ENCODE measurements around the gene HOXB3.
A peak's percentile ranks its signal among the peaks of the same experiment; 100 is the strongest.

Gene HOXB3

GRCh38 chr17:48526608-48527546, 63.2 kb downstream of the HOXB3 start:
- TF ChIP-seq, protein P1, sequence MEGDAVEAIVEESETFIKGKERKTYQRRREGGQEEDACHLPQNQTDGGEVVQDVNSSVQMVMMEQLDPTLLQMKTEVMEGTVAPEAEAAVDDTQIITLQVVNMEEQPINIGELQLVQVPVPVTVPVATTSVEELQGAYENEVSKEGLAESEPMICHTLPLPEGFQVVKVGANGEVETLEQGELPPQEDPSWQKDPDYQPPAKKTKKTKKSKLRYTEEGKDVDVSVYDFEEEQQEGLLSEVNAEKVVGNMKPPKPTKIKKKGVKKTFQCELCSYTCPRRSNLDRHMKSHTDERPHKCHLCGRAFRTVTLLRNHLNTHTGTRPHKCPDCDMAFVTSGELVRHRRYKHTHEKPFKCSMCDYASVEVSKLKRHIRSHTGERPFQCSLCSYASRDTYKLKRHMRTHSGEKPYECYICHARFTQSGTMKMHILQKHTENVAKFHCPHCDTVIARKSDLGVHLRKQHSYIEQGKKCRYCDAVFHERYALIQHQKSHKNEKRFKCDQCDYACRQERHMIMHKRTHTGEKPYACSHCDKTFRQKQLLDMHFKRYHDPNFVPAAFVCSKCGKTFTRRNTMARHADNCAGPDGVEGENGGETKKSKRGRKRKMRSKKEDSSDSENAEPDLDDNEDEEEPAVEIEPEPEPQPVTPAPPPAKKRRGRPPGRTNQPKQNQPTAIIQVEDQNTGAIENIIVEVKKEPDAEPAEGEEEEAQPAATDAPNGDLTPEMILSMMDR (conservative IDR thresholded peaks at IDR 0.05), result no peak
- no peak for TF ChIP-seq ZFX (IDR thresholded peaks at IDR 0.05)
- H3K27ac ChIP-seq, result no peak overlapping the region

DNA sequence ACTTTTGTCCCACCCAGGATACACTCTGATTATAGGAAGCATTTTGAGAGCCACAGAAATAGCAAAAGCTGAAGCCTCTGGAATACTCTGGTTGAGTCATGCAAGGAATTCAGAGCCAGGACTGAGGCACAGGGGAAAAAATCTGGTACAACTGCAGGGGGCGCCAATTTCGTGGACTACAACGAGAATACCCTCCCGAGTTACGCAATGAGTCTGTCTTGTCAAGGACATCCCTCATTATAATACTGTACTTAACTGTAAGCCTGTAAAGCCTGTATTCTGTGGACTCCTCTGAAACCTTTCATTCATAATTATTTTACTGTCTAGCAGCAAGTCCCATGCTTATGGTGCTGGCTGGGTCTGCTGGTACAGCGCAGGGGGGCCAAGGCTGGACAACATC, 67.0 kb downstream of the HOXB3 start:
- TF ChIP-seq, protein P1 (conservative IDR thresholded peaks at IDR 0.05), result no peak
- no peak for TF ChIP-seq ZFX (IDR thresholded peaks at IDR 0.05)
- H3K27ac ChIP-seq, result peak overlapping the region; percentile 34; the same call in 1 of the 2 replicates

GRCh38 chr17:48522031-48522653, 67.9 kb downstream of the HOXB3 start:
- peak overlapping the region; percentile 34 for H3K27ac ChIP-seq
- no peak for TF ChIP-seq ZFX (IDR thresholded peaks at IDR 0.05)
- TF ChIP-seq, protein P1 (conservative IDR thresholded peaks at IDR 0.05), result no peak

DNA sequence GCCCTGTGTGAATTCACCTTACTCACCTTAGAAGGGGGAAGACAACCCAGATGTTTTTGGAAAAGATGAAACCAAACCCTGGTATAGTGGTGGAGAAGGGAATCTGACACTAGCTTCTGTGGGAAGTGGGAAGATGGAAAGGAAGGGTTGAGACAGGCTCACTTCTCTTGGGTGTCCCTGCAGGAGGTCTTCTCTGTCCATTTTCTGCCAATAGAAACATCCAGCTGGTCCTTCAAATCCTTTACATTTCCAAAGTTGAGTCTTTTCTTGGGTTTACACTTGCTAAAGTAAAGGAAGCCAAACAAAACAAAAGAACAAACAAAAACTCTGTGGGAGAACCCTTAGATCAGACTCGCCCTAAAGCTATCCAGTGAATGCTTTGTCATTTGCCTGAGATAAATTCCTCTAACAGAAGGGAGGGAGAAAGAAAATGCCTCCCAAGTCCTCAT, 69.4 kb downstream of the HOXB3 start:
- no peak overlapping the region for H3K27ac ChIP-seq
- TF ChIP-seq ZFX (IDR thresholded peaks at IDR 0.05), result no peak
- TF ChIP-seq, protein P1 (conservative IDR thresholded peaks at IDR 0.05), result no peak

DNA sequence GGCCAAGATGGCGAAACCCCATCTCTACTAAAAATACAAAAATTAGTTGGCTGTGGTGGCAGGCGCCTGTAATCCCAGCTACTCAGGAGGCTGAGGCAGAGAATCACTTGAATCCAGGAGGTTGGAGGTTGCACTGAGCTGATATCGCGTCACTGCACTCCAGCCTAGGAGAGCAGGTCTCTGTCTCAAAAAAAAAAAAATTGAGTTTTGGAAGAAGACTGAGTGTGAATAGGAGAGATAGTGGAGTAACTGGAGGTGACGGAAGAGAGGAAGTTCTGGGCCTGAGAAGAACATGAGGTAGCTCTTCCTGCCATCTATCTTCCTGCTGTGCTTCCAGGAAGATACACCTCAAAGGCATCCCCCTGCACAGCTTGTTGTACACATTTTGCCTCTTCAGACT, 70.6 kb downstream of the HOXB3 start:
- TF ChIP-seq ZFX (IDR thresholded peaks at IDR 0.05), result no peak
- TF ChIP-seq, protein P1 (conservative IDR thresholded peaks at IDR 0.05), result no peak
- no peak overlapping the region for H3K27ac ChIP-seq

- no peak for TF ChIP-seq ZFX (IDR thresholded peaks at IDR 0.05)
- TF ChIP-seq, protein P1 (conservative IDR thresholded peaks at IDR 0.05), result no peak
- H3K27ac ChIP-seq, result no peak overlapping the region
Observed at GRCh38 chr17:48517478-48517877, 72.6 kb downstream of the HOXB3 start.
